Muscle layer of duodenum (tissue), 2 donors: ENCODE data around the gene PLCH1.

Experiments
- H3K27ac ChIP-seq: one replicate; pipeline ENCODE4 v1.7.0; 2013; ENCODE audit warnings: mild to moderate bottlenecking, low read length
- H3K27me3 ChIP-seq: one replicate; pipeline ENCODE4 v1.7.0; 2013; ENCODE audit warnings: low read depth, mild to moderate bottlenecking, control low read depth, low read length
- H3K36me3 ChIP-seq, 2 donors: one replicate each; pipeline ENCODE4 v1.7.0; 2013; ENCODE audit warnings: low read length in 2 of 2, control low read depth in 1 of 2, mild to moderate bottlenecking in 1 of 2; ENCODE audit not compliant: insufficient read depth in 2 of 2, control insufficient read depth in 1 of 2
- H3K4me1 ChIP-seq, 2 donors: one replicate each; pipeline ENCODE4 v1.7.0; 2013; ENCODE audit warnings: low read length in 2 of 2, mild to moderate bottlenecking in 2 of 2, control low read depth in 1 of 2, moderate library complexity in 1 of 2; ENCODE audit not compliant: insufficient read depth in 2 of 2, control insufficient read depth in 1 of 2
- H3K4me3 ChIP-seq, 2 donors: one replicate each; pipeline ENCODE4 v1.7.0; 2013; ENCODE audit warnings: low read length in 2 of 2, low read depth in 1 of 2, mild to moderate bottlenecking in 1 of 2
- H3K9me3 ChIP-seq, 2 donors: one replicate each; pipeline ENCODE4 v1.7.0; 2013; ENCODE audit warnings: low read length in 2 of 2, control low read depth in 1 of 2, mild to moderate bottlenecking in 1 of 2; ENCODE audit not compliant: control insufficient read depth in 1 of 2
- donor health status: healthy.

Gene PLCH1

DNA sequence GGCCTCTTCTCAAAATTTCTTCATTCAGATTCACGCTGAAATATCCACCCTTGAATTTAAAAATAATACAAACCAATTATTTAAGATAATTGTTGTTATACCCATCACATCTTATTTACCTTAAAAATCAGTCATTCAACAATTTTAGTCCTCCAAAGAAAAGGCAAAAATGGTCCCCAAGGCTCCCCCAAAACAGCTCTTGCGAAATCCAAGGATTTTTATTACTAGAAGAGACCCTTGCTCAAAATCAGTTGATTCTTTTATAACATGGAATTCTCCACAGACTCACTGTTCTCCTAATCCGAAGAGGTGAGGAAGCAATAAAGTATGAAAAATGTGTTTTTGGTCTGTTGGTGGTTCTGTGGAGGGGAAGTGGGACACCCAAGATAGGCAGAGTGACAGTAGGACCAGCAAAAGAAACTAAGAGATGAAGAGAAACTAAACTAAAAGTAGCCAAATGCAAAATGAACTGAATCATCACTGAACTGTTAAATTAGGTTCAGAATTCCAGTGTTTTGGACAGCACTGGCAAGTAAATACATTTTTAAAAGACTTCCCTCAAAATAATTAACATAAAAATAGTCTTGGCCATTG is 19.1 kb upstream of the PLCH1 start:
- Histone ChIP-seq H3K4me3 (no peak overlapping the region), H3K4me1 (no peaks in the 10 kb centered on the region), H3K27ac (no peak overlapping the region), H3K36me3 (peaks cover 0 to 7% of the 10 kb centered on the region in 2 donors), H3K27me3 (no peaks in the 10 kb centered on the region), H3K9me3 (no peaks in the 10 kb centered on the region)

DNA sequence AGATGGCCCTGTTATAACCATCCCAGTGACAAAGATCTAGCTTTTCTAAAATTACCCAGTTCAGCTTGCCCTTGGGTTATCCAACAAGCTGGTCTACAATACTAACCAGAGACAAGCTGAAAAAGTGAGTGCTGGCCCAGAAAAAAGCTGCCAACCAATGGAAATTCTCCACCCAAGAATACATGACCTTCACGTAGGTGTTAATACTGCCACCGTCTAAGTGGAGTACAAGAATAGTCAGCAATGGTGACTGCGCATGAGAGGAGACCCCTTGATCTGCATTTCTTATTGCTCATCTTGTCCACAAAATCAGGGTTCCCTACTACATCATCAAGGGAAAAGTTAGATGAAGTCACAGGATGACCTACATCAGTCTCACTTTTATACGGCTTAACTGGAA is 15.8 kb upstream of the PLCH1 start:
- Histone ChIP-seq H3K27ac (no peak overlapping the region), H3K36me3 (peaks cover 0 to 7% of the 10 kb centered on the region in 2 donors), H3K9me3 (no peaks in the 10 kb centered on the region), H3K27me3 (no peaks in the 10 kb centered on the region), H3K4me1 (no peaks in the 10 kb centered on the region), H3K4me3 (no peak overlapping the region)

GRCh38 chr3:155757577-155757976 is 12.7 kb upstream of the PLCH1 start:
- H3K36me3 ChIP-seq: peaks cover 0 to 5% of the 10 kb centered on the region in 2 donors
- no peaks in the 10 kb centered on the region for H3K9me3 ChIP-seq
- H3K4me1 ChIP-seq: no peaks in the 10 kb centered on the region
- H3K27me3 ChIP-seq: no peaks in the 10 kb centered on the region
- no peak overlapping the region for H3K27ac ChIP-seq
- H3K4me3 ChIP-seq: no peak overlapping the region

DNA sequence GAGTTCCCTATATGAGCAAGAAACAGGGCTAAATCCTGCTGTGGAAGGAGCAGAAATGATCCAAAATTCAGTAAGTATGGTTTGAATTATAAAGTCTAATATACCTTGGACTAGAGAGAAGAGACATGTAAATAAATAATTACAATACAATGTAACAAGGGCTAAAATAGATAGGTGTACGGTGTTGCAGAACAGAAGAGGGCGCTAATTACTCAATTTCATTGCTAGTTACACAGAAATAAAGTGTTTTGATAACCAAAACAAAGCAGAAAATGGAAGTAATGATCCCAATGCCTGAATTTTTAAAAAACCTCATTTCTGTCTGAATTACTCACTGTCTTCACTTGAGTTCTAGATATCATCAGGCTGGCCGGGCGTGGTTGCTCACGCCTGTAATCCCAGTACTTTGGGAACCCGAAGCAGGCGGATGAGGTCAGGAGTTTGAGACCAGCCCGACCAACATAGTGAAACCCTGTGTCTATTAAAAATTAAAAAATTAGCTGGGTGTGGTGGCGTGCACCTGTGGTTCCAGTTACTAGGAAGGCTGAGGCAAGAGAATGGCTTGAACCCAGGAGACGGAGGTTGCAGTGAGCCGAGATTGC is 8.3 kb upstream of the PLCH1 start:
- Histone ChIP-seq H3K27ac (no peak overlapping the region), H3K36me3 (no peaks in the 10 kb centered on the region), H3K4me1 (no peaks in the 10 kb centered on the region), H3K27me3 (no peaks in the 10 kb centered on the region), H3K9me3 (no peaks in the 10 kb centered on the region), H3K4me3 (no peak overlapping the region)

DNA sequence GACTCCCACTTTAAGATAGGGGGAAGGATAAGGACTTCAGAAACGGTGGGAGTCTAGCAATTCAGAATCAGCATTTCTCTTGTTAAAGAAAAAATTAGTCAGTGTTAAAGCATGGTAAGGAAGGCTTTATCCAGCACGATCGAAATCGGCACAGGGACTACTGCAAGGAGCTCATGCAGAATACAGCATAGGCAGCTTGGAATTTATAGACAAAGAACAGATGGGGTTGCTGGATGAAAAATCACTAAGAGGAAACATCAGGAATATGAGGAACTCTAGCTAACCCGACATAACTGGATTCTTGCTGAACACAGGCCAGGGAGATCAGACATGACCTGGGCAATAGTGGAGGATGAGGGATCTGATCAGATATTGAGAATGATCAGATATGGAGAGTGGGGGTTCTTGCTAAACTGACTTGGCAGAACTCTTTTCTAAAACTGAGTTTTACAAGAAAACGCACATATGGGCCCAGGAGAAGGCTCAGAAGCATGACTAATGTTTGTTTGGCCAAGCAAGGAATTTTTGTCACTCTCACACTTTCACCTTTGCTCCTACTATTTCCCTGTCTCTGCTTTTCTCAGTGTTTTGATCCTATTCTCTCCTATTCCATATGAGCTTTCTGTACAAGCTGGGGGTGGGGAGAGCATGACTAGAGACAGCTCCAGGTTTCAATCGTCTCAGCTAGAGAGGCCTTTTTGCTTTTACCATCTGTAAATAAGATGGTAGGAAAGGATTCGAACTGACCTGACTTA is 3.9 kb upstream of the PLCH1 start:
- H3K27ac ChIP-seq: no peak overlapping the region
- no peaks in the 10 kb centered on the region for H3K9me3 ChIP-seq
- H3K4me1 ChIP-seq: no peaks in the 10 kb centered on the region
- H3K4me3 ChIP-seq: no peak overlapping the region
- H3K36me3 ChIP-seq: no peaks in the 10 kb centered on the region
- H3K27me3 ChIP-seq: no peaks in the 10 kb centered on the region

DNA sequence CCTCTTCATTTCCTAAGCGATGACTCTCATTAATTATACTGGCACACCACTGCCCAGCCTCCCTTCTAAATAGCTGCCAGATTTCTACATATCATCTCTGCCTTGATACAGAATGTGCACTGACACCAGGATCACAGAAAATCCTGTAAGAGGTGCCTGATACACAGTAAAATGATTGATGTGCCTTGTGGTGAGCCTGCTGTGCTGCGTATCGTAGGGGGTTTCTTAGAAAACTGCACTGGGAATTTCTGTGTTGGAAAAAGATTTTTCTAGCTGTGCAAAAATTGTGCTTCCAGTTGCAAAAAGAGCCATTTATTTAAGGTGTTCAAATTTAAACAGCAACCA is 3.0 kb upstream of the PLCH1 start:
- H3K27me3 ChIP-seq: no peaks in the 10 kb centered on the region
- no peak overlapping the region for H3K27ac ChIP-seq
- no peaks in the 10 kb centered on the region for H3K4me1 ChIP-seq
- no peaks in the 10 kb centered on the region for H3K9me3 ChIP-seq
- H3K36me3 ChIP-seq: no peaks in the 10 kb centered on the region
- no peak overlapping the region for H3K4me3 ChIP-seq

DNA sequence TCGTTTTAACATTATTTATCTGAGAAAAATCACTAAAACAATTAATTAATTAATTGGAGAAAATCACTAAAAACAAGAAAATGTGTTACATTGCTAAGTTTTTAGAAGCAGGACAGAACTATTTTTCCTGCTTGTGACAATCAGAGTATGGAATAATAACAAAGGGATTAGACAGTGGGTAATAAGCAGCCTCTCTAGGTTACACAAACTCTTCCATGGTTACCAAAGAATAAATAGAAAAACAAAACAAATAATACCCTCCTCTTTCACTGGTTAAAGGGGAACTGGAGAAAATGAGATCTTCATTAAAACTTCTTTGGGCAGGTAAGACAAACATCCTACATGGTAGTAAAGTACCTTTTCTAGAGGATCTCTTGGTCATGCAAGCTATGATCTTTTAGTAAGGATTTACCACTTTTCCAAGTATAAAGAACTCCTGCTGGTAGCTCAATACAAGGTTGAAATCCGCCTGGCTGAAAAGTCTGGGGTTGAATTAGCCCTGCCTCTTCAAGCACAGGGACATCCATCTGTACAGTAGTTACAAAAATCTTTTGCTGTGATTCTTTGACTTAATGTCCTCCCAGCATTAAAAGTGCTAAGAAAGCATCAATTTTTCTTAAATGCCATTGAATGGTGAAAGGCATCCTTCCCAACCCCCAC is 2.5 kb upstream of the PLCH1 start:
- no peak overlapping the region for H3K27ac ChIP-seq

DNA sequence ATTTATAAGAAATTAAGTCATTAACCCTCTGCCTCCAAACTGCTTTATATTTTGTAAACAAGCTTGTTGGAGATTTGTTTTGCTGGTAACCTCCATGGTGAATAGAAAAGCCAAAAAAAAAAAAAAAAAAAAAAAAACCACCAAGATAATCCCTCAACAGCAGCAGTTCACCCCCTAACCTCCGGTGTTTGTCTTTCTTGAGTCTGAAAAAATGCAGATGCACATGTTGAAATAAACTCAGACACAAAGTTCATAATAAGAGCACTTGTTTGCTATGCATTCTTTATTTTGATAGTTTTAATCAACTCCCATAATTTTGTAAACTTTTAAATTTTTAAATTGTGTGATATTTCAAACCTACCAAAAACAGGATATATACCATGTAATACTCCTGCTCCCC is 1.8 kb upstream of the PLCH1 start:
- Histone ChIP-seq H3K4me1 (no peaks in the 10 kb centered on the region), H3K27ac (no peak overlapping the region), H3K36me3 (no peaks in the 10 kb centered on the region), H3K4me3 (no peak overlapping the region), H3K27me3 (no peaks in the 10 kb centered on the region), H3K9me3 (no peaks in the 10 kb centered on the region)

More for the DNA sequence above, 2.5 kb upstream of the PLCH1 start:
- H3K4me3 ChIP-seq: no peak overlapping the region
- no peaks in the 10 kb centered on the region for H3K27me3 ChIP-seq
- H3K36me3 ChIP-seq: no peaks in the 10 kb centered on the region
- no peaks in the 10 kb centered on the region for H3K4me1 ChIP-seq
- H3K9me3 ChIP-seq: no peaks in the 10 kb centered on the region

DNA sequence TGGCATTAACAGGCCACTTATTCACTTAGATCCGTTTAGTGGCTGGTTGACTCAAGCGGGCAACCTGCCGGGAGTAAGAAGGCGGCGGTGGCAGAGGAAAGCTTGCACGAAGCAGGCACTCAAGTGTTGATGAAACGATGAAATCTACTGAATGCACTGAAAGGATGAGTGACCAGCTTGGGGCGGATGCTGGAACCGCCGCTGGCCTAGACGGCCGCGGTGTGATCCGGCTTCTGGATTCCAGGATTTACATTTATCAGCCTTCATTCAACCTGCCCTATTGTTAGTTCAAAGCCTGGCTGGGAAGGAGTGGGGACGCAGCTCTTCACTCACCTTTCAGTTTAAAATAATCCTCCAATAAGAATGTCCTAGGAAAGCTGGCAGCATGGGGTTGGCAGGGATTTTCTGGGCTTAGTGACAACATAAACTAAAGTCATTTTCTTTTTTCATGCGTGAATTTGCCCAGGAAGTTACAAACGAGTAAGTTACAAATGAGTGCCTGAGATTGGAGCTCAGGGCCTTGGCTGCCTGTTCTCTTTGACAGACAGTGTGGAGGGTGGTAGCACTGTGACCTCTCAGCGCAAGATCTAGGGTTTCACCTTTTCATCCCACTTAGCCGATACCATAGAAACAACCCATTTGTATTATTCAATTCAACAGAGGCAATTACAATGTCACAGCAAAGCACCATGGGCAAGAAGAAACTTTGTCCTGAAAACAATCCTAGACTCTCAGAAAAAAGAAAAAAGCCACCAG is 1.1 kb upstream of the PLCH1 start:
- H3K27me3 ChIP-seq: no peaks in the 10 kb centered on the region
- H3K9me3 ChIP-seq: no peaks in the 10 kb centered on the region
- H3K27ac ChIP-seq: no peak overlapping the region
- H3K4me3 ChIP-seq: no peak overlapping the region
- H3K4me1 ChIP-seq: no peaks in the 10 kb centered on the region
- no peaks in the 10 kb centered on the region for H3K36me3 ChIP-seq

DNA sequence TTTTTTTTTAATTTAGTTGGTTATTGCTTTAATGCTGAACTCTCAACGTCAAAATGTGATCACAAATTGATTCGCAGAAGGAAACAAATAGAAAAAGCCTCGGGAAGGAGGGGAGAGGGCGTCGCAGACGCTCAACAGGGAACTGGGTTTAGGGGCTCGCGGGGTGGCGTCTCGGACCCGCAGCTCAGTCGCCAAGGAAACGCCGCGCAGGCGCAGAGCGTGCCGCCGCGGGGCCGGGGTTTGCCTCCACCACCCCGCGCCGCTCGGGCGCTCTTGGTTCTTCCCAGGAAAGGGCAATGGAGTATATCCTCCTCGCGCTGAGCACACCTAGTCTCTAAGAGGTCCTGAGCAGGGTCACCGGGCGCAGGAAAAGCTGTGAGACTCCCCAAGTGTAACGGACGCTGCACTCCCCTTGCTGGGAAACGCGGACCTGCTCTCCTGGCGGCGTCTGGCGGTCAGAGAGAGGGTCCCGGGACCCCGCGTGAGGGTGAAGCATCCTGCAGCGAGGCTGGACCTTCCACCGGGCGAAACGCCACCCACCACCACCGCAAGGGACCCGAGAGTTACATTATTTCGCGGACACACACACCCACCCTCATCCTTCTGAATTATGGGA is 753 bp downstream of the PLCH1 start:
- Histone ChIP-seq H3K4me3 (peak overlapping the region; percentile 70 to 81), H3K4me1 (no peaks in the 10 kb centered on the region), H3K9me3 (no peaks in the 10 kb centered on the region), H3K36me3 (no peaks in the 10 kb centered on the region), H3K27me3 (no peaks in the 10 kb centered on the region), H3K27ac (peak overlapping the region; percentile 67)

DNA sequence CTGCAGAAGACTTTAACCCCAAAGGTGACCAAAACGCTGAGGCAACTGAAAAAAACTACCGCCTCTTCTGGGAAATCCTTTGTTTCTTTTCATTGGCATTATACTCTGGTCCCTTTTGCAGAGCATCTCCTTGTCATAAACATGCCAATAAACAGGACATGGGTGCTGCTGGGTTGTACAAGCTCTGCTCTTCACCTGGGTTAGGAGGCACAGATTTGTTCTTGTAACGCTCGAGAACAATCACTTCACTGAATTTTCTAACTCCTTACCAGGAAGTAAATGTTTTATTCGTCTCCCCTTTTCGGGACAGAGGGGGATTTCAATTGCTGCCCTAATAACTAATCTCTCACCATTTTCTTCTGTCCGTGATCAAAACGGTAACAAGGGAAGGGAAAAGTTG is 1.3 kb downstream of the PLCH1 start:
- Histone ChIP-seq H3K27me3 (no peaks in the 10 kb centered on the region), H3K36me3 (no peaks in the 10 kb centered on the region), H3K9me3 (no peaks in the 10 kb centered on the region), H3K4me1 (no peaks in the 10 kb centered on the region), H3K27ac (peak overlapping the region; percentile 67), H3K4me3 (peak overlapping the region; percentile 70 to 81)
